GM23338 (cell line): ENCODE results near the gene PARVA. TPM values are rescaled to one million over a fixed set of nuclear protein-coding genes. Genes with fewer than 3 reads are reported as not detected.

Experiments used
- ATAC-seq: fragments of 200-7000 bp; cut with Tn5 transposase; 3 replicates; pipeline ENCODE4 v1.9.1; 2020
- DNase-seq: peaks from one replicate; pipeline ENCODE4 v3.0.0-alpha.2; 2015; ENCODE audit warnings: low spot score
- H2AFZ ChIP-seq: fragments of 200-600 bp; sonication (generic); 2 replicates; pipeline ENCODE4 v1.8.0; 2016; ENCODE audit warnings: antibody characterized with exemption, mild to moderate bottlenecking, moderate library complexity
- H3F3A ChIP-seq: fragments of 200-600 bp; sonication (generic); replicated peaks from 2 replicates; pipeline ENCODE4 v1.8.0; 2017; ENCODE audit warnings: antibody characterized with exemption, mixed run types, low read depth
- H3K27ac ChIP-seq: fragments of 200-600 bp; sonication (generic); 2 replicates; pipeline ENCODE4 v1.6.1; 2016; ENCODE audit warnings: low read depth
- H3K27me3 ChIP-seq: fragments of 200-600 bp; sonication (generic); 2 replicates; pipeline ENCODE4 v1.8.0; 2016; ENCODE audit warnings: mild to moderate bottlenecking, mixed run types, moderate library complexity; ENCODE audit not compliant: insufficient read depth
- H3K36me3 ChIP-seq: fragments of 200-600 bp; sonication (generic); 2 replicates; pipeline ENCODE4 v1.8.0; 2016; ENCODE audit warnings: mild to moderate bottlenecking; ENCODE audit not compliant: insufficient read depth
- H3K4me1 ChIP-seq: fragments of 200-600 bp; sonication (generic); 2 replicates; pipeline ENCODE4 v1.8.0; 2016; ENCODE audit warnings: mild to moderate bottlenecking, moderate library complexity; ENCODE audit not compliant: insufficient read depth
- H3K4me2 ChIP-seq: fragments of 200-600 bp; sonication (generic); 2 replicates; pipeline ENCODE4 v1.7.1; 2017; ENCODE audit warnings: mixed run types
- H3K4me3 ChIP-seq: fragments of 200-600 bp; sonication (generic); 2 replicates; pipeline ENCODE4 v1.6.1; 2016; ENCODE audit warnings: mixed run types
- H3K79me2 ChIP-seq: fragments of 200-600 bp; sonication (generic); replicated peaks from 2 replicates; pipeline ENCODE4 v1.8.0; 2017; ENCODE audit warnings: mild to moderate bottlenecking; ENCODE audit not compliant: insufficient read depth
- H3K9me2 ChIP-seq: fragments of 200-600 bp; sonication (generic); 2 replicates; pipeline ENCODE4 v1.8.0; 2017; ENCODE audit not compliant: insufficient read depth
- H4K20me1 ChIP-seq: fragments of 200-600 bp; sonication (generic); replicated peaks from 2 replicates; pipeline ENCODE4 v1.8.0; 2017; ENCODE audit warnings: mild to moderate bottlenecking; ENCODE audit not compliant: insufficient read depth
- H3K27ac Mint-ChIP-seq: 2 replicates; pipeline ENCODE4 v1.8.0; 2020; ENCODE audit warnings: inconsistent platforms, mild to moderate bottlenecking, moderate library complexity, mixed read lengths
- H3K27me3 Mint-ChIP-seq: 3 replicates; pipeline ENCODE4 v1.8.0; 2022; ENCODE audit warnings: low read depth, mild to moderate bottlenecking, moderate library complexity, mixed read lengths, inconsistent platforms; ENCODE audit not compliant: insufficient read depth, poor library complexity
- H3K36me3 Mint-ChIP-seq: 3 replicates; pipeline ENCODE4 v1.8.0; 2021; ENCODE audit warnings: low read depth, mild to moderate bottlenecking, inconsistent platforms, moderate library complexity, mixed read lengths
- H3K4me1 Mint-ChIP-seq: 3 replicates; pipeline ENCODE4 v1.8.0; 2020; ENCODE audit warnings: mild to moderate bottlenecking, inconsistent platforms, mixed read lengths
- H3K4me3 Mint-ChIP-seq: 3 replicates; pipeline ENCODE4 v1.8.0; 2021; ENCODE audit warnings: moderate library complexity, mild to moderate bottlenecking, inconsistent platforms, mixed read lengths
- H3K9me3 Mint-ChIP-seq: 3 replicates; pipeline ENCODE4 v1.8.0; 2020; ENCODE audit warnings: moderate library complexity, mild to moderate bottlenecking, inconsistent platforms, mixed read lengths
- CREB1 ChIP-seq: fragments of 250-450 bp; sonication (Bioruptor Pico); IDR thresholded peaks from 2 replicates; pipeline ENCODE4 v1.5.0; 2020; ENCODE audit warnings: low read depth, mild to moderate bottlenecking, moderate library complexity
- CTCF ChIP-seq, 2 experiments: fragments of 200-600 bp in 1 of 2; sonication (generic) in 1 of 2; conservative IDR thresholded peaks; 2 replicates each; pipeline versions ENCODE4 v1.5.1 to v1.6.1; 2016 to 2017; ENCODE audit warnings: antibody characterized with exemption in 2 of 2, low read depth in 2 of 2, mild to moderate bottlenecking in 2 of 2, moderate library complexity in 1 of 2
- ETS1 ChIP-seq: IDR thresholded peaks from 2 replicates; pipeline ENCODE4 v1.6.1; 2016; ENCODE audit warnings: antibody characterized with exemption
- EZH2 ChIP-seq: fragments of 200-600 bp; sonication (generic); IDR thresholded peaks from one replicate; pipeline ENCODE4 v1.8.0; 2017; ENCODE audit warnings: antibody characterized with exemption, mild to moderate bottlenecking, low read depth; ENCODE audit not compliant: unreplicated experiment
- EZH2phosphoT487 ChIP-seq: fragments of 200-600 bp; sonication (generic); IDR thresholded peaks from one replicate; pipeline ENCODE4 v1.8.1; 2018; ENCODE audit warnings: antibody characterized with exemption; ENCODE audit not compliant: unreplicated experiment
- JUNB ChIP-seq: IDR thresholded peaks from one replicate; pipeline ENCODE4 v1.6.1; 2016; ENCODE audit warnings: antibody characterized with exemption; ENCODE audit not compliant: unreplicated experiment
- REST ChIP-seq: IDR thresholded peaks from one replicate; pipeline ENCODE4 v1.6.1; 2018; ENCODE audit warnings: antibody characterized with exemption; ENCODE audit not compliant: unreplicated experiment
- STAT1 ChIP-seq: IDR thresholded peaks from one replicate; pipeline ENCODE4 v1.6.1; 2016; ENCODE audit warnings: antibody characterized with exemption; ENCODE audit not compliant: unreplicated experiment
- ZNF114 ChIP-seq: fragments of 250-450 bp; sonication (Bioruptor Pico); IDR thresholded peaks from 2 replicates; pipeline ENCODE4 v1.5.0; 2020; ENCODE audit warnings: mild to moderate bottlenecking, moderate library complexity
- ZNF331 ChIP-seq: fragments of 250-450 bp; sonication (Bioruptor Pico); IDR thresholded peaks from 2 replicates; pipeline ENCODE4 v1.5.0; 2020; ENCODE audit warnings: low read depth, mild to moderate bottlenecking, moderate library complexity
- ZNF462 ChIP-seq: fragments of 250-450 bp; sonication (Bioruptor Pico); IDR thresholded peaks from 2 replicates; pipeline ENCODE4 v1.5.0; 2020; ENCODE audit warnings: mild to moderate bottlenecking, moderate library complexity
- polyA plus RNA-seq: library from polyadenylated mRNA; unstranded; fragments of >200 nt; fragmentation: Nextera tagmentation; extraction: Ambion mirVana; gene quantifications from 2 replicates; pipeline ENCODE4 v1.2.1, GENCODE V29; 2016
- total RNA-seq: library from RNA; depleted of rRNA; stranded (reverse); fragments of >200 nt; shearing (Covaris generic); gene quantifications from 2 replicates; pipeline ENCODE4 v1.2.3, GENCODE V29; 2014

Gene PARVA
- total and polyA plus RNA-seq, 2 experiments from 2014 or later = 5.8 to 6.9 TPM

GRCh38 chr11:12416552-12416951 lies 39.2 kb downstream of the PARVA start (continued):
- no peak for TF ChIP-seq ZNF462

- Mint-ChIP-seq H3K4me3 (no peak overlapping the region), H3K27me3 (peaks cover 4% of the 10 kb centered on the region), H3K4me1 (peaks cover 25% of the 10 kb centered on the region), H3K9me3 (no peaks in the 10 kb centered on the region; the same call in 2 of the 3 replicates), H3K36me3 (no peaks in the 10 kb centered on the region), H3K27ac (peak overlapping the region; percentile 64; the same call in 1 of the 2 replicates)
- Histone ChIP-seq H3K4me2 (no peak overlapping the region), H3F3A (no peaks in the 10 kb centered on the region), H2AFZ (peak overlapping the region; percentile 56; the same call in 1 of the 2 replicates), H3K27ac (no peak overlapping the region), H4K20me1 (no peaks in the 10 kb centered on the region), H3K4me1 (peaks cover 13% of the 10 kb centered on the region), H3K9me2 (peaks cover 9% of the 10 kb centered on the region; the same call in 1 of the 2 replicates), H3K36me3 (no peaks in the 10 kb centered on the region), H3K4me3 (no peak overlapping the region), H3K79me2 (no peaks in the 10 kb centered on the region), H3K27me3 (no peaks in the 10 kb centered on the region)
- DNase-seq (peak; percentile 39), ATAC-seq (peak; percentile 39; the same call in 2 of the 3 replicates)
- TF ChIP-seq ETS1 = no peak
- TF ChIP-seq ZNF114 (CRISPR knock-in tag) = no peak
- TF ChIP-seq STAT1 = no peak
- no peak for TF ChIP-seq EZH2phosphoT487
- no peak for TF ChIP-seq EZH2
- TF ChIP-seq JUNB = no peak
- no peak for TF ChIP-seq CREB1 (CRISPR knock-in tag)
- TF ChIP-seq REST = no peak
- no peak for TF ChIP-seq CTCF (conservative IDR thresholded peaks at IDR 0.05; ENCODE audit: low read depth in 2 of 2)
- no peak for TF ChIP-seq ZNF331 (CRISPR knock-in tag)
These were observed 40.6 kb downstream of the PARVA start for GRCh38 chr11:12417691-12418611.
